ENCODE results near the gene NRCAM. TPM values are rescaled to one million over a fixed set of nuclear protein-coding genes. Genes with fewer than 3 reads are reported as not detected.

The NRCAM gene
- total and polyA plus RNA-seq, 2 of the 8 experiments (the other 6 are each of a cell fraction or from before 2014, with no cell fraction given) = 2.7 to 3.8 TPM

GRCh38 chr7:108224387-108224786, 231.8 kb downstream of the NRCAM start:
- no peak overlapping the region for H3K27ac ChIP-seq (ENCODE audit: low read depth, low read length)
- TF ChIP-seq MAX (IDR thresholded peaks at IDR 0.05) = no peak
- no peak for TF ChIP-seq CTCF (IDR thresholded peaks at IDR 0.05; ENCODE audit: control extremely low read depth in 1 of 3, insufficient read depth in 1 of 3, low read depth in 1 of 3, low read length in 3 of 3)
- no peak for TF ChIP-seq ATF3 (IDR thresholded peaks at IDR 0.05; ENCODE audit: insufficient read depth, low read depth, low read length)
- no peak for TF ChIP-seq ASH2L (IDR thresholded peaks at IDR 0.05; ENCODE audit: low read length)
- TF ChIP-seq FOSL1 (IDR thresholded peaks at IDR 0.05; ENCODE audit: insufficient read depth, low read depth, low read length) = no peak
- no peak for TF ChIP-seq RFX5 (IDR thresholded peaks at IDR 0.05; ENCODE audit: borderline replicate concordance, low read depth, low read length)
- TF ChIP-seq SAP30 (IDR thresholded peaks at IDR 0.05; ENCODE audit: insufficient read depth, insufficient replicate concordance, low read length) = no peak
- no peak for TF ChIP-seq SUZ12 (IDR thresholded peaks at IDR 0.05; ENCODE audit: low read length)
- no peak for TF ChIP-seq CEBPB (IDR thresholded peaks at IDR 0.05; ENCODE audit: low read depth, low read length)
- TF ChIP-seq KDM5A (IDR thresholded peaks at IDR 0.05; ENCODE audit: low read length) = no peak
- TF ChIP-seq SIN3A (conservative IDR thresholded peaks at IDR 0.05 in 1 of 2, IDR thresholded peaks at IDR 0.05 in 1 of 2; ENCODE audit: low read depth in 1 of 2, low read length in 2 of 2) = no peak

More at GRCh38 chr7:108224387-108224786, 231.8 kb downstream of the NRCAM start:
- 95% methylated on average over 1 of the region's 1 CpG; no CpG with 5 or more reads in 1 of the 2 experiments for WGBS, 2 experiments (ENCODE audit: extremely low coverage in 1 of 2, insufficient coverage in 1 of 2, insufficient read length in 1 of 2, insufficient replicate concordance in 2 of 2, low coverage in 1 of 2, low lambda C conversion rate in 2 of 2, missing lambda C conversion rate in 1 of 2)
- Histone ChIP-seq H3K27me3 (replicated peaks in 1 of 4; ENCODE audit: control insufficient read depth in 3 of 4, extremely low read depth in 1 of 4, insufficient read depth in 3 of 4, low read length in 3 of 4) (no peaks in the 10 kb centered on the region), H2BK20ac (ENCODE audit: low read length) (no peak overlapping the region), H3K4ac (replicated peaks; ENCODE audit: insufficient read length, low read depth, low read length) (no peak overlapping the region), H3K23me2 (ENCODE audit: low read depth, low read length) (no peaks in the 10 kb centered on the region), H2BK12ac (ENCODE audit: low read depth, low read length) (no peak overlapping the region), H4K5ac (ENCODE audit: insufficient read length, low read depth, low read length) (no peak overlapping the region), H4K8ac (ENCODE audit: extremely low read depth, insufficient read depth, low read length) (no peak overlapping the region), H3K4me3 (ENCODE audit: extremely low read depth in 1 of 4, insufficient read depth in 2 of 4, low read depth in 3 of 4, low read length in 4 of 4) (no peak overlapping the region), H3K4me1 (replicated peaks in 1 of 4; ENCODE audit: control insufficient read depth in 3 of 4, insufficient read depth in 4 of 4, low read length in 3 of 4) (peaks cover 0 to 5% (median 0%) of the 10 kb centered on the region in 4 experiments; a peak in 1 of 7 replicates), H3K14ac (ENCODE audit: insufficient read length) (no peak overlapping the region), H3K9ac (replicated peaks in 1 of 4; ENCODE audit: extremely low read depth in 1 of 4, low read depth in 3 of 4, low read length in 3 of 4) (no peak overlapping the region), H3K4me2 (ENCODE audit: insufficient read depth in 1 of 2, low read depth in 2 of 2, low read length in 2 of 2) (no peak overlapping the region), H3K79me1 (ENCODE audit: low read depth, low read length) (no peaks in the 10 kb centered on the region), H3K18ac (ENCODE audit: extremely low read depth, low read length) (no peak overlapping the region), H3K79me2 (ENCODE audit: control insufficient read depth in 1 of 2, insufficient read depth in 2 of 2, low read length in 2 of 2) (no peaks in the 10 kb centered on the region), H3K23ac (ENCODE audit: insufficient read length) (no peak overlapping the region), H3K9me3 (ENCODE audit: insufficient read depth in 2 of 2, low read depth in 1 of 2, low read length in 1 of 2) (no peaks in the 10 kb centered on the region), H3K56ac (replicated peaks; ENCODE audit: insufficient read length, low read depth, low read length) (no peak overlapping the region), H2BK120ac (replicated peaks; ENCODE audit: low read depth, low read length) (no peak overlapping the region), H2AK5ac (ENCODE audit: low read depth, low read length) (no peak overlapping the region), H2AFZ (ENCODE audit: low read length) (no peak overlapping the region), H3K36me3 (ENCODE audit: control insufficient read depth in 2 of 4, insufficient read depth in 4 of 4, low read length in 3 of 4) (no peaks in the 10 kb centered on the region), H2BK5ac (ENCODE audit: low read depth, low read length) (no peak overlapping the region), H4K20me1 (replicated peaks in 1 of 2; ENCODE audit: control insufficient read depth in 1 of 2, insufficient read depth in 2 of 2, low read length in 2 of 2) (no peaks in the 10 kb centered on the region), H2BK15ac (ENCODE audit: low read length) (no peak overlapping the region), H4K91ac (replicated peaks; ENCODE audit: insufficient read length, low read length) (no peak overlapping the region)
- ChIA-PET POLR2A (ENCODE audit: partially characterized antibody) (no interaction called here), CTCF (ENCODE audit: partially characterized antibody) (interaction anchor here (2.7 kb wide), 1 partner anchor 229 kb away, joined by 10 read pairs; no protein-coding TSS in a partner anchor)
- FAIRE-seq (no peak), DNase-seq (ENCODE audit: low read depth in 1 of 2, low spot score in 2 of 2) (no peak)

All from H1 (cell line).